K562 (cell line): ENCODE measurements around the gene FAM222A. TPM values are rescaled to one million over a fixed set of nuclear protein-coding genes. Genes with fewer than 3 reads are reported as not detected.

ENCODE experiments used
- ATAC-seq: fragments of 200-7000 bp; cut with Tn5 transposase; 3 replicates; pipeline ENCODE4 v1.9.1; 2020; ENCODE audit warnings: moderate library complexity
- BruUV-seq: library from RNA; stranded (reverse); fragments of 400-500 nt; replicated peaks from 2 replicates; lab custom pipeline; 2021; lab: Mats Ljungman, UMichigan
- CTCF ChIA-PET: fragments of 300-600 bp; formaldehyde crosslinking; extraction: SDS; loops from one replicate; lab custom pipeline; 2021; ENCODE audit warnings: low intra/inter-chr PET ratio; lab: Yijun Ruan, JAX
- POLR2A ChIA-PET: fragments of 300-600, 350-650 bp; sonication (Branson Sonifier 250); formaldehyde crosslinking; extraction: SDS; loops from one replicate; lab custom pipeline; 2021; ENCODE audit warnings: antibody characterized with exemption, inconsistent platforms; lab: Yijun Ruan, JAX
- DNase-seq, 4 experiments: peaks; one replicate each; pipeline versions ENCODE4 v3.0.0 to v3.0.0-alpha.2; 2011 to 2018; ENCODE audit warnings: low spot score in 3 of 4, mixed read lengths in 3 of 4; ENCODE audit errors: extremely low read depth in 1 of 4
- FAIRE-seq: peaks from 2 replicates; lab custom pipeline; 2011; peaks lifted over from hg19 to GRCh38; lab: Jason Lieb, UNC
- H2AFZ ChIP-seq: 2 replicates; pipeline ENCODE4 v1.6.0; 2011; ENCODE audit warnings: low read depth, low read length, control low read depth, inconsistent platforms
- H3K27ac ChIP-seq: fragments of 200-600 bp; 3 replicates; pipeline ENCODE4 v1.8.0; 2011; ENCODE audit warnings: low read depth, mild to moderate bottlenecking, control low read depth, inconsistent platforms, low read length, moderate library complexity, mixed read lengths; ENCODE audit errors: extremely low read depth
- H3K27me3 ChIP-seq, 2 experiments: fragments of 300-600 bp in 1 of 2; 2 replicates in 1 of 2; 3 replicates in 1 of 2; pipeline versions ENCODE4 v1.6.0 to v1.8.0; 2011; ENCODE audit warnings: inconsistent platforms in 2 of 2, low read length in 2 of 2, mild to moderate bottlenecking in 1 of 2, mixed read lengths in 1 of 2, moderate library complexity in 1 of 2; ENCODE audit not compliant: control insufficient read depth in 2 of 2, insufficient read depth in 2 of 2
- H3K36me3 ChIP-seq: fragments of 300-600 bp; 3 replicates; pipeline ENCODE4 v1.8.0; 2011; ENCODE audit warnings: mild to moderate bottlenecking, low read length, inconsistent platforms; ENCODE audit not compliant: control insufficient read depth, insufficient read depth
- H3K4me1 ChIP-seq, 2 experiments: fragments of 200-600 bp in 1 of 2; replicated peaks in 1 of 2; 2 replicates in 1 of 2; 3 replicates in 1 of 2; pipeline versions ENCODE4 v1.5.1 to v1.8.0; 2011; ENCODE audit warnings: inconsistent platforms in 2 of 2, low read length in 2 of 2, mild to moderate bottlenecking in 1 of 2, mixed read lengths in 1 of 2, moderate library complexity in 1 of 2; ENCODE audit not compliant: control insufficient read depth in 2 of 2, insufficient read depth in 2 of 2
- H3K4me2 ChIP-seq: 2 replicates; pipeline ENCODE4 v1.6.1; 2011; ENCODE audit warnings: low read length, control low read depth, inconsistent platforms, mixed read lengths; ENCODE audit not compliant: insufficient read depth
- H3K4me3 ChIP-seq: fragments of 200-600 bp; sonication (generic), shearing (Covaris generic); 2 replicates; pipeline ENCODE4 v1.5.1; 2016; ENCODE audit warnings: control low read depth, inconsistent platforms
- H3K79me2 ChIP-seq: fragments of 200-600 bp; 3 replicates; pipeline ENCODE4 v1.8.0; 2011; ENCODE audit warnings: low read length, inconsistent platforms; ENCODE audit not compliant: control insufficient read depth, insufficient read depth
- H3K9ac ChIP-seq, 2 experiments: 2 replicates each; pipeline versions ENCODE4 v1.6.0 to v1.6.1; 2011; ENCODE audit warnings: low read depth in 2 of 2, low read length in 2 of 2, control low read depth in 1 of 2, inconsistent platforms in 1 of 2, mild to moderate bottlenecking in 1 of 2, mixed read lengths in 1 of 2; ENCODE audit not compliant: insufficient read depth in 1 of 2
- H3K9me1 ChIP-seq: one replicate; pipeline ENCODE4 v1.6.0; 2011; ENCODE audit warnings: inconsistent platforms, mild to moderate bottlenecking, low read length, moderate library complexity; ENCODE audit not compliant: control insufficient read depth, insufficient read depth
- H3K9me3 ChIP-seq: replicated peaks from 2 replicates; pipeline ENCODE4 v1.5.1; 2011; ENCODE audit warnings: low read depth, low read length, inconsistent platforms; ENCODE audit not compliant: control insufficient read depth, insufficient read depth
- H4K20me1 ChIP-seq: replicated peaks from 2 replicates; pipeline ENCODE4 v1.6.1; 2011; ENCODE audit warnings: low read length, inconsistent platforms, mixed read lengths; ENCODE audit not compliant: control insufficient read depth, insufficient read depth
- ZNF347 ChIP-seq: fragments of 450-650 bp; formaldehyde crosslinking; IDR thresholded peaks from 2 replicates; pipeline ENCODE4 v1.4.0; 2020; ENCODE audit warnings: low read depth, mild to moderate bottlenecking, moderate library complexity
- ZNF586 ChIP-seq: fragments of 450-650 bp; formaldehyde crosslinking; conservative IDR thresholded peaks from 2 replicates; pipeline ENCODE4 v1.4.0; 2020; ENCODE audit warnings: mild to moderate bottlenecking, moderate library complexity
- WGBS: fragments of 100-300 bp; shearing (Covaris generic); methylation state at CpG from one replicate; pipeline ENCODE4 v1.1.6; 2016; ENCODE audit warnings: low coverage, mixed read lengths; ENCODE audit not compliant: insufficient coverage; ENCODE audit errors: missing lambda C conversion rate; 5-methylcytosine and 5-hydroxymethylcytosine counted together
- in situ Hi-C: fragments of 300-500 bp; cut with MboI; formaldehyde crosslinking; loops from 4 replicates; pipeline ENCODE4 v1.15.0; 2018; ENCODE audit warnings: inconsistent platforms, mixed read lengths
- intact Hi-C: fragments of 100-400 bp; cut with micrococcal nuclease; formaldehyde crosslinking; loops from 2 replicates; pipeline ENCODE4 v1.14.2; 2022
- polyA plus RNA-seq, 8 experiments: library from polyadenylated mRNA; depleted of rRNA in 4 of 8; stranded (reverse) in 5 of 8; unstranded in 3 of 8; fragments of >200 nt; fragmentation: Nextera tagmentation in 2 of 8; fragmentation: Illumina TruSeq in 1 of 8; extraction: Ambion mirVana in 2 of 8; extraction: Trizol in 1 of 8; gene quantifications; 2 replicates each; pipeline versions ENCODE4 v1.2.1 to v1.2.3, GENCODE V29; 2011 to 2014; ENCODE audit warnings: inconsistent platforms in 1 of 8, missing spikeins in 1 of 8
- total RNA-seq, 7 experiments: library from RNA; depleted of rRNA in 6 of 7; stranded (reverse); fragments of >200 nt in 6 of 7; fragmentation: Illumina TruSeq in 2 of 7; extraction: Trizol in 2 of 7; gene quantifications; 2 replicates each; pipeline versions ENCODE4 v1.2.1 to v1.2.3, GENCODE V29; 2011 to 2021; ENCODE audit warnings: low replicate concordance in 1 of 7
- TF ChIP-seq, protein P1 (sequence below): fragments of 150-350 bp; IDR thresholded peaks from 2 replicates; pipeline ENCODE4 v1.6.1; 2014; ENCODE audit warnings: low read depth, mild to moderate bottlenecking, low read length, borderline replicate concordance

The FAM222A gene
- total and polyA plus RNA-seq, 9 of the 15 experiments (the other 6 are each of a cell fraction or from before 2014, with no cell fraction given) = 0.03 to 0.36 (median 0.12) TPM; not detected in 1

DNA sequence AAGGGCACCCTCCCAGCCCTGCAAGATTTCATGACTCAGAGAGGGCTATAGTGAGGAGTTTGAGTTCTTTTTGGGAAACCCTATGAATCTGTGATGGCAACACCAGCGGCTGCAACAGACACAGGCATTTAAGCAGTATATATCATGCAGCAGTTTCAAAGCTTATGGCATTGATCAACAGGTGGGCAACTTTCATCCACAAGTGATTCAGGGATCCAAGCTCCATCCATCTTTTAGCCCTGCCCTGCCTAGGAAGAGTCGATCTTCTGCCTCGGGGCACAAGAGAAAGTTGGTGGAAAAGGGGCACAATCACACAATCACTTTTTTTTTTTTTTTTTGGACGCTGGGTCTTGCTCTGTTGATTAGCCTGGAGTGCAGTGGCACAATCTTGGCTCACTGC lies 8.3 kb upstream of the FAM222A start:
- ATAC-seq = no peak

More for the DNA sequence above, 8.3 kb upstream of the FAM222A start:
- in situ Hi-C loops = no loop called here
- intact Hi-C loops = no loop called here
- Histone ChIP-seq H3K9me1 (peaks cover 2% of the 10 kb centered on the region), H3K4me1 (peaks cover 3 to 4% of the 10 kb centered on the region in 2 experiments; a peak in 3 of 5 replicates), H3K79me2 (no peaks in the 10 kb centered on the region), H3K4me3 (no peak overlapping the region), H3K36me3 (no peaks in the 10 kb centered on the region), H3K27me3 (peaks cover 0 to 13% of the 10 kb centered on the region in 2 experiments; a peak in 1 of 5 replicates), H4K20me1 (peaks cover 8% of the 10 kb centered on the region), H3K9ac (no peak overlapping the region), H3K9me3 (no peaks in the 10 kb centered on the region), H3K4me2 (no peak overlapping the region), H2AFZ (no peak overlapping the region), H3K27ac (no peak overlapping the region)
- DNase-seq (no peak), FAIRE-seq (no peak)
- POLR2A ChIA-PET = no interaction called here
- 19% methylated on average over 3 of the region's 4 CpGs for WGBS
- CTCF ChIA-PET = interaction anchor here (0.7 kb wide), 1 partner anchor 250 kb away, joined by 3 read pairs; no protein-coding TSS in a partner anchor
- BruUV-seq = no TSS peak
- TF ChIP-seq ZNF347 (CRISPR knock-in tag) (no peak), ZNF586 (CRISPR knock-in tag) (no peak)
- TF ChIP-seq, protein P1, sequence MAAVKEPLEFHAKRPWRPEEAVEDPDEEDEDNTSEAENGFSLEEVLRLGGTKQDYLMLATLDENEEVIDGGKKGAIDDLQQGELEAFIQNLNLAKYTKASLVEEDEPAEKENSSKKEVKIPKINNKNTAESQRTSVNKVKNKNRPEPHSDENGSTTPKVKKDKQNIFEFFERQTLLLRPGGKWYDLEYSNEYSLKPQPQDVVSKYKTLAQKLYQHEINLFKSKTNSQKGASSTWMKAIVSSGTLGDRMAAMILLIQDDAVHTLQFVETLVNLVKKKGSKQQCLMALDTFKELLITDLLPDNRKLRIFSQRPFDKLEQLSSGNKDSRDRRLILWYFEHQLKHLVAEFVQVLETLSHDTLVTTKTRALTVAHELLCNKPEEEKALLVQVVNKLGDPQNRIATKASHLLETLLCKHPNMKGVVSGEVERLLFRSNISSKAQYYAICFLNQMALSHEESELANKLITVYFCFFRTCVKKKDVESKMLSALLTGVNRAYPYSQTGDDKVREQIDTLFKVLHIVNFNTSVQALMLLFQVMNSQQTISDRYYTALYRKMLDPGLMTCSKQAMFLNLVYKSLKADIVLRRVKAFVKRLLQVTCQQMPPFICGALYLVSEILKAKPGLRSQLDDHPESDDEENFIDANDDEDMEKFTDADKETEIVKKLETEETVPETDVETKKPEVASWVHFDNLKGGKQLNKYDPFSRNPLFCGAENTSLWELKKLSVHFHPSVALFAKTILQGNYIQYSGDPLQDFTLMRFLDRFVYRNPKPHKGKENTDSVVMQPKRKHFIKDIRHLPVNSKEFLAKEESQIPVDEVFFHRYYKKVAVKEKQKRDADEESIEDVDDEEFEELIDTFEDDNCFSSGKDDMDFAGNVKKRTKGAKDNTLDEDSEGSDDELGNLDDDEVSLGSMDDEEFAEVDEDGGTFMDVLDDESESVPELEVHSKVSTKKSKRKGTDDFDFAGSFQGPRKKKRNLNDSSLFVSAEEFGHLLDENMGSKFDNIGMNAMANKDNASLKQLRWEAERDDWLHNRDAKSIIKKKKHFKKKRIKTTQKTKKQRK = no peak
